HEK293T (cell line): ENCODE results near the gene CHST11.

Experiments
- BHLHE40 ChIP-seq: fragments of 450-650 bp; IDR thresholded peaks from 2 replicates; pipeline ENCODE4 v1.6.1; 2016; ENCODE audit warnings: mild to moderate bottlenecking, moderate library complexity, borderline replicate concordance
- FOXA1 ChIP-seq: fragments of 450-650 bp; IDR thresholded peaks from 2 replicates; pipeline ENCODE4 v1.6.1; 2016; ENCODE audit warnings: mild to moderate bottlenecking
- FOXK2 ChIP-seq: fragments of 450-650 bp; IDR thresholded peaks from 2 replicates; pipeline ENCODE4 v1.6.1; 2016; ENCODE audit warnings: mild to moderate bottlenecking
- FOXM1 ChIP-seq: fragments of 450-650 bp; IDR thresholded peaks from 2 replicates; pipeline ENCODE4 v1.6.1; 2017; ENCODE audit warnings: mild to moderate bottlenecking, borderline replicate concordance
- LEF1 ChIP-seq: fragments of 450-650 bp; IDR thresholded peaks from 2 replicates; pipeline ENCODE4 v1.6.1; 2017; ENCODE audit warnings: mild to moderate bottlenecking, borderline replicate concordance
- SP1 ChIP-seq: fragments of 450-650 bp; IDR thresholded peaks from 2 replicates; pipeline ENCODE4 v1.6.1; 2017
- ZNF384 ChIP-seq: fragments of 450-650 bp; IDR thresholded peaks from 2 replicates; pipeline ENCODE4 v1.6.1; 2016

DNA sequence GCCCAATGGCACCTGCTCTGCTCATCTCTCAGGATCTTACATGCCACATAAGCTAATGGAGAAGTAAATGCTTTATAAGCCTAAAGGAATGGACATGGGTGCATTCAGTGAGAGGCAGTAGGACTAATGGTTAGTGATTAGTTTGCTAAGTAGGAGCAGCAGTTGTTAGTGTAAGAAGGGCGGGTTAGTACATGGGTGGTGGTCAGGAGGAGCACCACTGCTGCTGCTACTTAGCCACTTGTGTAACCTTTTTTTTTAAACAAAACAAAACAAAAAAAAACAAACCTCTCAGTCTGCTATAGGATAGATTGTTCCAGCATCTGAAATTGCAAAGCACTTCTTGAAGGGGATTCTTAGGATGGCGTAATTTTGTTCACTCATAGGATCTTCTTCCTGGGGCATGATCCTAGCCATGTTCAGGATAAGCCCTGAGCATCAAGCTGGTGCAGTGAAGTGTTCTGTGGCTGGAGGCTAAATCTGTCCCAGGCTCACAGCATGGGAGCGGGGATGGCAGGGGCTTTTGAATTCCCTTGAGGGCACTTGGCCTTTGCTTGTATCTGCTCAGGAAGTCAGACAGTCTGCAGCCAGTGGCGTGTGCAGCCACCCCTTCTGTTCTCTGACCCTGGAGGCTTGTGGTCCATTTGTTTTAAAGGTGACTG, 63.6 kb downstream of the CHST11 start:
- no peak for TF ChIP-seq SP1
- no peak for TF ChIP-seq FOXA1
- no peak for TF ChIP-seq FOXK2
- no peak for TF ChIP-seq BHLHE40
- TF ChIP-seq FOXM1 = no peak
- TF ChIP-seq ZNF384 = no peak
- no peak for TF ChIP-seq LEF1
